Measurements from ENCODE around the gene GFOD2. TPM values are rescaled to one million over a fixed set of nuclear protein-coding genes. Genes with fewer than 3 reads are reported as not detected.

The GFOD2 gene, protein sequence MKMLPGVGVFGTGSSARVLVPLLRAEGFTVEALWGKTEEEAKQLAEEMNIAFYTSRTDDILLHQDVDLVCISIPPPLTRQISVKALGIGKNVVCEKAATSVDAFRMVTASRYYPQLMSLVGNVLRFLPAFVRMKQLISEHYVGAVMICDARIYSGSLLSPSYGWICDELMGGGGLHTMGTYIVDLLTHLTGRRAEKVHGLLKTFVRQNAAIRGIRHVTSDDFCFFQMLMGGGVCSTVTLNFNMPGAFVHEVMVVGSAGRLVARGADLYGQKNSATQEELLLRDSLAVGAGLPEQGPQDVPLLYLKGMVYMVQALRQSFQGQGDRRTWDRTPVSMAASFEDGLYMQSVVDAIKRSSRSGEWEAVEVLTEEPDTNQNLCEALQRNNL
- total RNA-seq (2022) (12.7 and 13.4 TPM in 2 replicates), Bru-seq, nascent RNA (percentile 53 among the genes with signal in this experiment), BruChase-seq, experiment 1, labeled RNA remaining after a 2-hour chase (percentile 60 among the genes with signal in this experiment), BruChase-seq, experiment 2, labeled RNA remaining after a 6-hour chase (percentile 61 among the genes with signal in this experiment)
- long read RNA-seq, transcript GFOD2-201 (3 exons, 2,126 nt) = major isoform, 7 of 11 reads
- long read RNA-seq, partial matches to known transcripts = 1 of 11 reads
- long read RNA-seq, other reads (novel, unspliced or antisense) = 1 of 11 reads

DNA sequence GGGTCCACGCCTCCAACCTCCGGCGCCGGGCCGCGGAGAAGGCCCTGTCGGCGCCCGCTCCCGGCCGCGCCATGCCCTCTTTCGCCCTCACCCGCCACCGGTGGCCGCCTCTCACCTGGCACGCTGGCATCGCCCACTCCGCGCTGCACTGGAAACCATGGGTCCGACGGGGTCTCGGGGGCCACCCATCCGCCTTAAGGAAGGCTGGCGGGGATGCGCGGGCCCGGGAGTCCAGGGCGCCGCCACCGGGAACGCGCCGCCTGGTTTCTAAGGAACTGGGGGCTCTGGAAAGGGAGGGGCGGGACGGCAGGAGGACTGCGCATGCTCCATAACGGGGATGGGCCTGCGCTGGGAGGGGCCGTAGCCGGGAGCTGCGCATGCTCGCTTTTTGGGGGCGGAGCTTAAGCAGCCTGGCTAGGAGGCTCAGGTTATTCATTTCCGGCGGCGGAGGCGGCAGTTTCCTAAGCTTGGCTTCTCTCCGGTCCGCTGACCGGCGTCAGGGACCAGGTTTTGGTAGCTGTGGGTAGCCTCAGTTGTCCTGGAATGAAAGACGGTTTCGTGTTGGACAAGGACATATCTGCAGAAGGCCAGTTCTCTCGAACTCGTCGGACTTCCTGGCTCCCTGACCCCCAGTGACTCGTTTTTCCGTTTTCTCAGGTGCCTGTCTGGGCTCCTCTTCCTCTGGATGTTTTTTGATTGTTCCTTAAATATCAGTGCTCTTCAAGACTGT is at the start of gene GFOD2:
GFOD2 (minus strand) TSS at position 269 of the 730 bp plus-strand sequence. CDS start 33,601 bp downstream, outside the sequence.
- intact Hi-C loops (cut with micrococcal nuclease; ENCODE audit: unreplicated experiment) = loop anchor here (1.0 to 2.0 kb wide), 2 partner anchors 46 to 87 kb away; partner anchors contain the start of genes RANBP10 and TSNAXIP1
- CTCF ChIA-PET = interaction anchor here (0.5 to 2.5 kb wide), 15 partner anchors 16 to 473 kb away, joined by 3 to 18 read pairs (median 6); partner anchors contain the start of genes ACD, C16orf86, ENKD1 and RANBP10

DNA sequence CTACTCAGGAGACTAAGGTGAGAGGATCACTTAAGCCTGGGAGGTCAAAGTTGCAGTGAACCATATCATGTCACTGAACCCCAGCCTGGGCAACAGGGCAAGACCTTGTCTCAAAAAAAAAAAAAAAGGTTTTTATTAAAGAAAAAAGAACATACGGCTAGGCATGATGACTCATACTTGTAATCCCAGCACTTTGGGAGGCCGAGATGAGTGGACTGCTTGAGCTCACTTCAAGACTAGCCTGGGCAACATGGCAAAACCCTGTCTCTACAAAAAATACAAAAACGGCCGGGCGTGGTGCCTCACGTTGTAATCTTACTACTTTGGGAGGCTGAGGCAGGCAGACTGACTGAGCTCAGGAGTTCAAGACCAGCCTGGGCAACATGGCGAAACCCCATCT is 48.8 kb upstream of the GFOD2 start:
- Histone ChIP-seq H3K27me3 (replicated peaks; ENCODE audit: control insufficient read depth, insufficient read depth, low read length) (no peaks in the 10 kb centered on the region), H3K9me3 (no peaks in the 10 kb centered on the region), H3K36me3 (ENCODE audit: control insufficient read depth, insufficient read depth, low read length) (peaks cover 1% of the 10 kb centered on the region), H3K4me1 (no peaks in the 10 kb centered on the region), H3K4me3 (ENCODE audit: low read depth, low read length) (no peak overlapping the region)
- Mint-ChIP-seq H3K4me1 (ENCODE audit: low read depth, unreplicated experiment) (no peaks in the 10 kb centered on the region), H3K27ac (ENCODE audit: unreplicated experiment) (no peak overlapping the region), H3K27me3 (ENCODE audit: insufficient read depth, unreplicated experiment) (no peaks in the 10 kb centered on the region), H3K9me3 (ENCODE audit: unreplicated experiment) (no peaks in the 10 kb centered on the region), H3K36me3 (ENCODE audit: insufficient read depth, unreplicated experiment) (peaks cover 25% of the 10 kb centered on the region), H3K4me3 (ENCODE audit: unreplicated experiment) (no peak overlapping the region)
- BruUV-seq (replicated peaks) = no TSS peak
- no peak for DNase-seq
- intact Hi-C loops (cut with micrococcal nuclease; ENCODE audit: unreplicated experiment) = no loop called here
- POLR2A ChIA-PET = no interaction called here
- TF ChIP-seq, protein P1, sequence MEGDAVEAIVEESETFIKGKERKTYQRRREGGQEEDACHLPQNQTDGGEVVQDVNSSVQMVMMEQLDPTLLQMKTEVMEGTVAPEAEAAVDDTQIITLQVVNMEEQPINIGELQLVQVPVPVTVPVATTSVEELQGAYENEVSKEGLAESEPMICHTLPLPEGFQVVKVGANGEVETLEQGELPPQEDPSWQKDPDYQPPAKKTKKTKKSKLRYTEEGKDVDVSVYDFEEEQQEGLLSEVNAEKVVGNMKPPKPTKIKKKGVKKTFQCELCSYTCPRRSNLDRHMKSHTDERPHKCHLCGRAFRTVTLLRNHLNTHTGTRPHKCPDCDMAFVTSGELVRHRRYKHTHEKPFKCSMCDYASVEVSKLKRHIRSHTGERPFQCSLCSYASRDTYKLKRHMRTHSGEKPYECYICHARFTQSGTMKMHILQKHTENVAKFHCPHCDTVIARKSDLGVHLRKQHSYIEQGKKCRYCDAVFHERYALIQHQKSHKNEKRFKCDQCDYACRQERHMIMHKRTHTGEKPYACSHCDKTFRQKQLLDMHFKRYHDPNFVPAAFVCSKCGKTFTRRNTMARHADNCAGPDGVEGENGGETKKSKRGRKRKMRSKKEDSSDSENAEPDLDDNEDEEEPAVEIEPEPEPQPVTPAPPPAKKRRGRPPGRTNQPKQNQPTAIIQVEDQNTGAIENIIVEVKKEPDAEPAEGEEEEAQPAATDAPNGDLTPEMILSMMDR (IDR thresholded peaks at IDR 0.05; ENCODE audit: insufficient read depth in 1 of 2, low read depth in 1 of 2, low read length in 1 of 2, severe bottlenecking in 1 of 2, unreplicated experiment in 1 of 2) = no peak
- CTCF ChIA-PET = interaction anchor here (0.7 kb wide), 1 partner anchor 102 kb away, joined by 3 read pairs; no protein-coding TSS in a partner anchor

More for the DNA sequence above, at the start of gene GFOD2:
- no TSS peak for BruUV-seq (replicated peaks)
- H3K27ac Mint-ChIP-seq (ENCODE audit: unreplicated experiment) = peak within 1 kb of the TSS; percentile 86
- POLR2A ChIA-PET = interaction anchor here (0.6 to 1.9 kb wide), 8 partner anchors 18 to 304 kb away, joined by 3 to 18 read pairs (median 4); partner anchors contain the start of genes ACD, DDX28, DUS2 and PARD6A
- H3K4me1 Mint-ChIP-seq (ENCODE audit: low read depth, unreplicated experiment) = peaks cover 20% of the 10 kb centered on the region
- peaks cover 14% of the 10 kb centered on the region for H3K36me3 Mint-ChIP-seq (ENCODE audit: insufficient read depth, unreplicated experiment)
- peak within 1 kb of the TSS; percentile 89 for H3K4me3 Mint-ChIP-seq (ENCODE audit: unreplicated experiment)
- no peaks in the 10 kb centered on the region for H3K27me3 ChIP-seq (replicated peaks; ENCODE audit: control insufficient read depth, insufficient read depth, low read length)
- peaks cover 25% of the 10 kb centered on the region for H3K4me1 ChIP-seq
- H3K36me3 ChIP-seq (ENCODE audit: control insufficient read depth, insufficient read depth, low read length) = no peaks in the 10 kb centered on the region
- no peaks in the 10 kb centered on the region for H3K9me3 ChIP-seq
- peak; percentile 97 to 99 for DNase-seq
- TF ChIP-seq, protein P1 (IDR thresholded peaks at IDR 0.05; ENCODE audit: insufficient read depth in 1 of 2, low read depth in 1 of 2, low read length in 1 of 2, severe bottlenecking in 1 of 2, unreplicated experiment in 1 of 2) = no peak
- no peaks in the 10 kb centered on the region for H3K9me3 Mint-ChIP-seq (ENCODE audit: unreplicated experiment)
- H3K27me3 Mint-ChIP-seq (ENCODE audit: insufficient read depth, unreplicated experiment) = no peaks in the 10 kb centered on the region
- peak within 1 kb of the TSS; percentile 84 for H3K4me3 ChIP-seq (ENCODE audit: low read depth, low read length)

DNA sequence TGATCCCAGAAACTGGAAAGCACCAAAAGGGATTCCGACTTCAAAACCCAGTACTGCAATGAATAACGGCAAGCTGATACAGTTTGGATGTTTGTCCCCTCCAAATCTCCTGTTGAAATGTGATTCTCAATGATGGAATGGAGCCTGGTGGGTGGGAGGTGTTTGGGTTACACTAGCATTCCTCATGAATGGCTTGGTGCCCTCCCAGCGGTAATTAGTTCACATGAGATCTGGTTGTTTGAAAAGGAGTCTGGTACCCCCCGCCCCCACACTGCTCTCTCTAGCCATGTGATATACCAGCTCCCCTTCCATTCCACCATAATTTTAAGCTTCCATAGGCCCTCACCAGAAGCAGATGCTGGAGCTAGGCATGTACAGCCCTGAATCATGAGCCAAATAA is 47.2 kb upstream of the GFOD2 start:
- Histone ChIP-seq H3K4me3 (ENCODE audit: low read depth, low read length) (no peak overlapping the region), H3K4me1 (no peaks in the 10 kb centered on the region), H3K36me3 (ENCODE audit: control insufficient read depth, insufficient read depth, low read length) (peaks cover 1% of the 10 kb centered on the region), H3K27me3 (replicated peaks; ENCODE audit: control insufficient read depth, insufficient read depth, low read length) (no peaks in the 10 kb centered on the region), H3K9me3 (no peaks in the 10 kb centered on the region)
- TF ChIP-seq, protein P1 (IDR thresholded peaks at IDR 0.05; ENCODE audit: insufficient read depth in 1 of 2, low read depth in 1 of 2, low read length in 1 of 2, severe bottlenecking in 1 of 2, unreplicated experiment in 1 of 2) = no peak
- intact Hi-C loops (cut with micrococcal nuclease; ENCODE audit: unreplicated experiment) = no loop called here
- no peaks in the 10 kb centered on the region for H3K27me3 Mint-ChIP-seq (ENCODE audit: insufficient read depth, unreplicated experiment)
- ChIA-PET CTCF (no interaction called here), POLR2A (no interaction called here)
- DNase-seq = no peak
- no peak overlapping the region for H3K27ac Mint-ChIP-seq (ENCODE audit: unreplicated experiment)
- no peaks in the 10 kb centered on the region for H3K4me1 Mint-ChIP-seq (ENCODE audit: low read depth, unreplicated experiment)
- BruUV-seq (replicated peaks) = no TSS peak
- no peak overlapping the region for H3K4me3 Mint-ChIP-seq (ENCODE audit: unreplicated experiment)
- no peaks in the 10 kb centered on the region for H3K9me3 Mint-ChIP-seq (ENCODE audit: unreplicated experiment)
- peaks cover 16% of the 10 kb centered on the region for H3K36me3 Mint-ChIP-seq (ENCODE audit: insufficient read depth, unreplicated experiment)
